Vagina (tissue), 2 donors: Measurements from ENCODE around the gene PTPRN2. TPM values are rescaled to one million over a fixed set of nuclear protein-coding genes. Genes with fewer than 3 reads are reported as not detected.
A peak's percentile ranks its signal among the peaks of the same experiment; 100 is the strongest.

Source experiments
- DNase-seq, 2 donors: peaks; one replicate each; pipeline ENCODE4 v3.0.0-alpha.2; 2017; ENCODE audit errors: extremely low spot score in 2 of 2
- H3K27ac ChIP-seq: fragments of 200-600 bp; sonication (generic); one replicate; pipeline ENCODE4 v1.5.1; 2019
- H3K27me3 ChIP-seq: fragments of 200-600 bp; sonication (generic); one replicate; pipeline ENCODE4 v1.5.1; 2019
- H3K36me3 ChIP-seq, 2 donors: fragments of 200-600 bp; sonication (generic); one replicate each; pipeline ENCODE4 v1.5.1; 2017 to 2019
- H3K4me1 ChIP-seq: fragments of 200-600 bp; sonication (generic); one replicate; pipeline ENCODE4 v1.5.1; 2019
- H3K4me3 ChIP-seq, 2 donors: fragments of 200-600 bp; sonication (generic); 1 replicate in 1 of 2; 2 replicates in 1 of 2; pipeline ENCODE4 v1.5.1; 2016 to 2019
- H3K9me3 ChIP-seq: fragments of 200-600 bp; sonication (generic); one replicate; pipeline ENCODE4 v1.5.1; 2019
- POLR2A ChIP-seq, 2 donors: fragments of 450-650 bp; IDR thresholded peaks; one replicate each; pipeline ENCODE4 v1.6.1; 2017; ENCODE audit warnings: antibody characterized with exemption in 2 of 2, mild to moderate bottlenecking in 2 of 2, moderate library complexity in 2 of 2
- POLR2AphosphoS5 ChIP-seq, 2 donors: sonication (generic); formaldehyde crosslinking; IDR thresholded peaks; one replicate each; pipeline ENCODE4 v1.9.0; 2017; ENCODE audit warnings: antibody characterized with exemption in 2 of 2, mild to moderate bottlenecking in 2 of 2, low read depth in 1 of 2; ENCODE audit not compliant: insufficient read depth in 1 of 2
- intact Hi-C: fragments of 100-400 bp; cut with DNase I; formaldehyde crosslinking; loops from one replicate; pipeline ENCODE4 v1.15.1; 2023
- total RNA-seq: library from RNA; depleted of rRNA; stranded (reverse); fragments of >200 nt; gene quantifications from one replicate; pipeline ENCODE4 v1.2.3, GENCODE V29; 2016
- TF ChIP-seq, protein P1 (sequence below), 3 experiments: fragments of 450-650 bp in 2 of 3; fragments of 200-600 bp in 1 of 3; sonication (generic) in 1 of 3; IDR thresholded peaks; one replicate each; pipeline ENCODE4 v1.5.1; 2017 to 2019; ENCODE audit warnings: antibody characterized with exemption in 3 of 3, mild to moderate bottlenecking in 2 of 3, moderate library complexity in 2 of 3

PTPRN2 gene
- total RNA-seq, 1 donor from 2014 or later = 7.4 TPM

DNA sequence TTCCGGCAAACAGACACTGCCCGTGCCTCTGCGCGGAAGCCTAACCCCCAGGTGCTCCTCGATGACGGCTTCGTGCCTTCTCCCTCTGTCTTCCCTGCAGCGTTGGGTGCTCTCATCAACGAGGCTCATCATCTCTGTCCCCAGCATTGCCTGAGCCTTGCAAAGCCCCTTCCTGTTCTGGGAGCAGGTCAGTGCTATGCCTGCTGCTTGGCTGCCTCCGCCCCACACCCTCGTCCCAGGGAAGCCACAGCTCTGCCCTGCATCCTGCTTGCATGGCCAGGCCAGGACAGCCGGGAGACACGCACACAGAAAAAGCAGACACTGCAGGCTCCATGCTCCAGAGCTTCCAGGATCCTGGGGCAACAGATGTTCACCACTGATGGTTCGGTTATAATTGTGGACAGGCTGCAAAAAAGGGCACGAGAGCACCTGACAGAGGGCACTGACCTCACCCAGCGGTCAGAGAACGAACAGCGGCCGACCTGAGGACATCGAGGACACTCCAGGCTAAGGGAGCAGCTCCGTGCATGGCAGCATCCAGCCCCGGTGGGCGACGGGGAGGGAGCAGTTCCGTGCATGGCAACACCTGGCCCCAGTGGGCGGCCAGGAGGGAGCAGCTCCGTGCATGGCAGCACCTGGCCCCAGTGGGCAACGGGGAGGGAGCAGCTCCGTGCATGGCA is 265.5 kb downstream of the PTPRN2 start:
- H3K27ac ChIP-seq = no peak overlapping the region
- H3K9me3 ChIP-seq = no peaks in the 10 kb centered on the region
- DNase-seq = peak; percentile 80 to 94
- TF ChIP-seq POLR2A (IDR thresholded peaks at IDR 0.05) (no peak), POLR2AphosphoS5 (IDR thresholded peaks at IDR 0.05; ENCODE audit: insufficient read depth in 1 of 2, low read depth in 1 of 2) (no peak)
- TF ChIP-seq, protein P1, sequence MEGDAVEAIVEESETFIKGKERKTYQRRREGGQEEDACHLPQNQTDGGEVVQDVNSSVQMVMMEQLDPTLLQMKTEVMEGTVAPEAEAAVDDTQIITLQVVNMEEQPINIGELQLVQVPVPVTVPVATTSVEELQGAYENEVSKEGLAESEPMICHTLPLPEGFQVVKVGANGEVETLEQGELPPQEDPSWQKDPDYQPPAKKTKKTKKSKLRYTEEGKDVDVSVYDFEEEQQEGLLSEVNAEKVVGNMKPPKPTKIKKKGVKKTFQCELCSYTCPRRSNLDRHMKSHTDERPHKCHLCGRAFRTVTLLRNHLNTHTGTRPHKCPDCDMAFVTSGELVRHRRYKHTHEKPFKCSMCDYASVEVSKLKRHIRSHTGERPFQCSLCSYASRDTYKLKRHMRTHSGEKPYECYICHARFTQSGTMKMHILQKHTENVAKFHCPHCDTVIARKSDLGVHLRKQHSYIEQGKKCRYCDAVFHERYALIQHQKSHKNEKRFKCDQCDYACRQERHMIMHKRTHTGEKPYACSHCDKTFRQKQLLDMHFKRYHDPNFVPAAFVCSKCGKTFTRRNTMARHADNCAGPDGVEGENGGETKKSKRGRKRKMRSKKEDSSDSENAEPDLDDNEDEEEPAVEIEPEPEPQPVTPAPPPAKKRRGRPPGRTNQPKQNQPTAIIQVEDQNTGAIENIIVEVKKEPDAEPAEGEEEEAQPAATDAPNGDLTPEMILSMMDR (IDR thresholded peaks at IDR 0.05) = no peak
- H3K4me3 ChIP-seq = no peak overlapping the region
- H3K27me3 ChIP-seq = peaks cover 4% of the 10 kb centered on the region
- intact Hi-C loops = no loop called here
- no peaks in the 10 kb centered on the region for H3K36me3 ChIP-seq
- H3K4me1 ChIP-seq = no peaks in the 10 kb centered on the region

DNA sequence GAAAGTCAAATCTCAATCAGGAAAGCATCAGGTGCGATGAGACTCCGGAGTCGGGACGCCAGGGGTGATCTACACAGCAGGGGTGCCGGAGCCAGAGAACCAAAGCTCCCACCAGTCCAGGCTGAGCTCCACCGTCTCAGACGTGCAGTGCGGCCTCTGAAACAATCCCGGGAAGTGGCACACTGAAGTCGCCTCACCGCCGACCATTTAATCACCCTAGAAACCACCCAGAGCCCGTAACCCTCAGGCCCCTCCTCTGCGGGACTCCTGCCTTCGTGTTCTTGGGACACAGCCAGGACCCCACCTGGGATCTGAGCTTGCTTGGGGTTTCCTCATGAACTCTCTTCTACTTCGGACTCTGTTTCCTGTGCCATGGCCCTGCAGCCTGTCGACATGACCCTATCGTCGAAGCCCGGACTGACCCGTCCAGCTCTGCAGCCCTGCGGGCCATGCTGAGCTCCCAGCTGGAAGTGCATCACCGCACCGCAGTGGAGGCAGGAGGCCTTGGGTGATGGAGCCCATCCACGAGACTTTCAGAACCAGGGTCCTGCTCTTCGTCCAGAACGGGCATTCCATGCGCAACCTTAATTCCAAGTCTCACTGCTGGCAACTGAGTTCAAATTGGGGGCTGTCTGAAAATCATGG is 266.4 kb downstream of the PTPRN2 start:
- no peaks in the 10 kb centered on the region for H3K9me3 ChIP-seq
- H3K27ac ChIP-seq = no peak overlapping the region
- DNase-seq = peak; percentile 74 to 76
- intact Hi-C loops = no loop called here
- H3K4me3 ChIP-seq = no peak overlapping the region
- TF ChIP-seq POLR2AphosphoS5 (IDR thresholded peaks at IDR 0.05; ENCODE audit: insufficient read depth in 1 of 2, low read depth in 1 of 2) (no peak), POLR2A (IDR thresholded peaks at IDR 0.05) (no peak)
- TF ChIP-seq, protein P1 (IDR thresholded peaks at IDR 0.05) = no peak
- H3K36me3 ChIP-seq = no peaks in the 10 kb centered on the region
- H3K4me1 ChIP-seq = no peaks in the 10 kb centered on the region
- H3K27me3 ChIP-seq = peaks cover 4% of the 10 kb centered on the region

DNA sequence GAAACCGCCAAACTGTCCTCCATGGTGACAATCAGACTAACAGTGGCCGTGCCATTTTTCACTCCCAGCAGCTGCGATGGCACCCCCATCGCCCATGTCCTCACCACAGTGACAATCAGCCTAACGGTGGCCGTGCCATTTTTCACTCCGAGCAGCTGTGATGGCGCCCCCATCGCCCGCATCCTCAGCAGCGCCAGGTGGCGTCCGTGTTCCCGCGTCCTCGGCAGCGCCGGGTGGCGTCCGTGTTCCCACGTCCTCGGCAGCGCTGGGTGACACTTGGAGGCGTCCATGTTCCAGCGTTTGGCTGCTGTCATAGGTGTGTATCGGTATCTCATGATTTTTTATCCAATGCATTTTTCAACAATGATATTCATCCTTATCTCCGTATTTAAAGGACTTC is 267.3 kb downstream of the PTPRN2 start:
- intact Hi-C loops = no loop called here
- Histone ChIP-seq H3K36me3 (no peaks in the 10 kb centered on the region), H3K4me3 (no peak overlapping the region), H3K9me3 (no peaks in the 10 kb centered on the region), H3K27me3 (peaks cover 4% of the 10 kb centered on the region), H3K27ac (no peak overlapping the region), H3K4me1 (no peaks in the 10 kb centered on the region)
- no peak for TF ChIP-seq POLR2AphosphoS5 (IDR thresholded peaks at IDR 0.05; ENCODE audit: insufficient read depth in 1 of 2, low read depth in 1 of 2)
- no peak for TF ChIP-seq POLR2A (IDR thresholded peaks at IDR 0.05)
- TF ChIP-seq, protein P1 (IDR thresholded peaks at IDR 0.05) = no peak
- peak; percentile 8 to 55 for DNase-seq

DNA sequence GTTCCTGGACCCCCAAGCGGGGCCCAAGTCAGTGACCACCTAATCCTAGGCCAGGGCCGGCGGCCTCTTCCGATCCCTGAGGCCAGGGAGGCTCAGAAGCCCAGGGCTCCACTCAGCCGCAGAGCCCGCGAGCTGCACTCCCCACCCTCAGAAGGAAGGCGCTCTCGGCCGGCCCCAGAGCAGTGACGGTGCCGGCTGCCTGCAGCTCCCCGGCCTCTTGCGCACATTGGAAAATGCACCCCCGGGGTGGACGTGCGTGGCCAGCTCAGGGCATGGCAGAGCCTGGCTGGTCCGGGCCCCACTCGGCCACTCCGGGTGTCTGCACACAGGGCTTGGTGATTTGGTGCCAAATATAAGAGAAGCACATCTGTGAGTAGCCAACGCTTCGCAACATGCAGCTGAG is 269.1 kb downstream of the PTPRN2 start:
- no peak overlapping the region for H3K4me3 ChIP-seq

More for the DNA sequence above, 269.1 kb downstream of the PTPRN2 start:
- TF ChIP-seq, protein P1 (IDR thresholded peaks at IDR 0.05) = no peak
- TF ChIP-seq POLR2AphosphoS5 (IDR thresholded peaks at IDR 0.05; ENCODE audit: insufficient read depth in 1 of 2, low read depth in 1 of 2) (no peak), POLR2A (IDR thresholded peaks at IDR 0.05) (no peak)
- Histone ChIP-seq H3K36me3 (no peaks in the 10 kb centered on the region), H3K27me3 (no peaks in the 10 kb centered on the region), H3K9me3 (no peaks in the 10 kb centered on the region), H3K27ac (no peak overlapping the region), H3K4me1 (no peaks in the 10 kb centered on the region)
- intact Hi-C loops = no loop called here
- peak; percentile 56 to 61 for DNase-seq
